Activated CD4-positive, alpha-beta T cell treated with anti-CD3 and anti-CD28 coated beads, Interleukin-2, amount 50 U/mL, for 16 hours (primary cell): ENCODE data around the gene EFHC1.

Experiments used
- DNase-seq: peaks from one replicate; pipeline ENCODE4 v3.0.0-alpha.2; 2020

EFHC1 gene

DNA sequence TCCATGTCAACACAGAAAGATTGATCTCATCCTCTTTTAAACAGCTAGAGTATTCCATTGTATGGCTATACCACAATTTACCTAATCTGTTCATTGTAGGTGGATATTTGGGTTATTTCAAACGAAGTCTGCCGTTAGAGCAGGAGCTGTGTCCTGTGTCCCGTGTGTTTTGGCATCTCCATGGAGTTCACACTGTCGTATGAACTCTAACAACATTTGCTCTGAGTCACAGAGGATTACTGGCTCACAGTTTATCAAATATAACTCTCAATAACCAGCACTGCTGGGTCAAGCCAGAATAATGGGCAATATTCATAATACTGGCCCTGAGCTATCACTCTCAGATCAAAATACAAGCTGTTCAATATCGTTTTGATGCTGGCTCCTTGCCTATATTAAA is 140.3 kb downstream of the EFHC1 start:
- no peak for DNase-seq

GRCh38 chr6:52562911-52563310 is 142.8 kb downstream of the EFHC1 start:
- no peak for DNase-seq

DNA sequence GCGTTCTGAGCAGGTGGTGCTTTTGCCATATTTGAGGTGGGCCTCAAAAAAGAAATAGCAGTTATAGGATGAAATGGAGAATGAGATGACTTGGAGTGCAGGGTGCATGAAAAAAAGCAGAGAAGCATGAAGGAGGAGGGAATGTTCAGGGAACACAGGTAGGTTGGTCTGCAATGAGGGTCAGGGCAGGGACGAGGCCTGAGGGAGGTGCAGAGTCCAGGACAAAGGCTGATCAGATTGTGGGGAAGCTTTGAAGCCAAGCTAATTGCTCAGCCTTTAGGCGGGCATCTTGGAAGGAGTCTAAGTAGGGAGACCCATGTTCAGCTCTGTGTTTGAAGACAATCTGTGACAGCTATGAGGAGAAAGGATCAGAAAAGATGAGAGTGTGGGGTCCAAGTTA is 144.7 kb downstream of the EFHC1 start:
- DNase-seq = no peak

DNA sequence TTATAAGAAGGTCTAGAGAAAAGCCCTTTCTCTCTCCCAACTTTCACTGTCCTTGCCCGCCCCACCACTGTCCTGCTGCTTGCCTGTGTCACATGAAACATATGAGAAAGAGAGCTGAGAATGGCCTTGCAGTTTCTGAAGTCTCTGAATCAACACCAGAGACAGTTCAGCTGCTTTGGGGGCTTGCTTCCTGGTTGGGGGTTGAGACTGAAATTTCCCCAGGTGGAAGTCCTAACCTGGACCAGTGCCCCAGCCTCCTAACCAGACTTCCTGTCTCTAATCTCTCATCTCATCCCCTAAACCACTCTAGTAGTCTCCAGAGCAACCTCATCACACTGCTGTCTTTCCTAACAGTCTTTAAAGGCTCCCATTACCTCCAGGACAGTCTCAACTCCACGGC is 146.1 kb downstream of the EFHC1 start:
- no peak for DNase-seq

GRCh38 chr6:52566853-52567279 is 146.7 kb downstream of the EFHC1 start:
- no peak for DNase-seq

GRCh38 chr6:52568320-52568719 is 148.2 kb downstream of the EFHC1 start:
- DNase-seq = no peak

GRCh38 chr6:52570291-52570700 is 150.2 kb downstream of the EFHC1 start:
- DNase-seq = no peak

DNA sequence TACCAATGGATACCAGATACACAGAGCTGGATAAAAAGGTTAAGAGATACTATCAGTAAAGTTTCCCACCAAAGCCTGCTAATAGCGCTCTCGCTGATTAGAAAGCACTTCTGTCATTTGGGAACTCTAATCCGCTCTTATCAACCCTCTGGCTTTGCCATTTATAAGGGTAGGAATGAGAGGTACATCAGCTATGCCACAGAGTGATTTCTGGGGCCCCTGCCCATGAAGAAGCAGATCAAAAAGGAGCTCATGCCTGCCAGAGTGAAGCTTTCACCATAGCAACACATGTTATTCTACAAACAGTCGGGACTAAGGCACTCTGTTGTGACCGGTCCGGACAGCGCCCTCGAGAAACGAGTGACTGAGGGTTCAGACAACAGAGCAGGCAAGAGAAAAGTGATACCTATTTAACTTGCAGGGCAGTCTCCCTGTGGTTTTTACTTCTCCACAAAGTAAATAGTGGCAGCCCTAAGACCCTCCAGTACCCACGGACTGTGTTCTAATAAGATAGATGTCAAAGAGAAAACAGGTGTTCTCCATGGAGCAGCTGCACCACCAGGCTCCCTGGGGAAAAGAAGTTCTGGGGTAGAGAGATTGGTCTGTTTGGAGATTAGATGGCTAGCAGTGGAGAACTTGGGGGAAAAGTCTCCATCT is 151.1 kb downstream of the EFHC1 start:
- DNase-seq = no peak

DNA sequence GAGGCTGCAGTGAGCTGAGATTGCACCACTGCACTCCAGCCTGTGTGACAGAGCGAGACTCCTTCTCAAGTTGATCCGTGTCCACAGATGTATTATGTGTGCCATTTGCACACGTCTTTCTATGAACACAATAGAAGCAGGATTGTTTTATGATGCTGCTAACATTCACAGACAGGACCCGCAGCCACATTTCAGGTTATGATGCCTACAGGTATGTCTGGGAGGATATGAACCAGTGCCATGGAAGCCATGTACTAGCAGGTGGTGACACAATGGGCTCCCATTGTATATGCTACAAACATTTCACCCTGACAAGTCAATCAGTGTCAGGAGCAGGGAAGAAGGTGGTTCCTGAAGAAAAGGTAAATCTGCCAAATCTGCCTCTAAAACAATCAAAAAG is 152.4 kb downstream of the EFHC1 start:
- no peak for DNase-seq

- DNase-seq = no peak
These were observed 153.2 kb downstream of the EFHC1 start for GRCh38 chr6:52573295-52573694.
